ENCODE results near the gene AADACL4. TPM values are rescaled to one million over a fixed set of nuclear protein-coding genes. Genes with fewer than 3 reads are reported as not detected.

Gene AADACL4
- total and polyA plus RNA-seq, 9 of the 15 experiments (the other 6 are each of a cell fraction or from before 2014, with no cell fraction given) = not detected

DNA sequence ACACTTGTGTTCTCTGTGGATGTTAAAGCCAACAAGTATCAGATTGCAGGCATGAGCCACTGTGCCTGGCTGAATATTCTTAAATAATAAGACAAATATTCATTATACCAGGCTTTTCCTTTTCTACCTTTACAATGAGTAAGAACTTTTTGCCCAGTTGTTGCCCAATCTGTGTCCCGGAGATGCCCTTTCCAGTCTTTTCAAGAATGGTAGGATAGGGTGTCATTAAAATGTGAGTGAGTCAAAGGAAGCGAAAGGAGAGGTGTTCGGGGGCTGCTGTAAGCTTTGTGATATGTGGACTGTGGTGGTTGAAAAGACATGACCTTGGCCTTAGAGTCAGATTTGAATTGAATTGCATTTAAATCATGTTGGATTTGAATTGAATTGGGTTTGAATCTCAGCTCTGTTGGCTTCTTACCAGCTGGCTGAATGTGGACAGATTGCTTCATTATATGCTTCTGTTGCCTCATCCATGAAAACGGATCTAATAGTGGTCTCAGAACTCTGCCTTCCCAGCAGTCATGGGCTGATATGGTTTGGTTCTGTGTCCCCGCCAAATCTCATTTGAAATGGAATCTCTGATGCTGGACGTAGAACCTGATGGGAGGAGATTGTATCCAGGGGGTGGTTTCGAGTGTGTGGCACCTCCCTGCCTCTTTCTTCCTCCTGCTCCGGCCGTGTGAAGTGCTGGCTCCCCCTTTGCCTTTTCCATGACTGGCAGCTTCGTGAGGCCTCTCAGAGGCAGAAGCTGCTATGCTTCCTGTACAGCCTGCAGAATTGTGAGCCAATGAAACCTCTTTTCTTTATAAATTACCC lies 49.3 kb downstream of the AADACL4 start:
- Histone ChIP-seq H3K79me2 (ENCODE audit: control insufficient read depth, insufficient read depth, low read length) (no peaks in the 10 kb centered on the region), H3K9me1 (ENCODE audit: control insufficient read depth, insufficient read depth, low read length) (no peaks in the 10 kb centered on the region), H4K20me1 (replicated peaks; ENCODE audit: control insufficient read depth, insufficient read depth, low read length) (no peaks in the 10 kb centered on the region), H3K4me2 (ENCODE audit: insufficient read depth, low read length) (no peak overlapping the region), H3K4me3 (no peak overlapping the region), H3K36me3 (ENCODE audit: control insufficient read depth, insufficient read depth, low read length) (no peaks in the 10 kb centered on the region), H3K9me3 (replicated peaks; ENCODE audit: control insufficient read depth, insufficient read depth, low read depth, low read length) (no peaks in the 10 kb centered on the region), H3K4me1 (replicated peaks in 1 of 2; ENCODE audit: control insufficient read depth in 2 of 2, insufficient read depth in 2 of 2, low read length in 2 of 2) (no peaks in the 10 kb centered on the region), H3K27me3 (ENCODE audit: control insufficient read depth in 2 of 2, insufficient read depth in 2 of 2, low read length in 2 of 2) (peaks cover 29 to 37% of the 10 kb centered on the region in 2 experiments), H3K9ac (ENCODE audit: insufficient read depth in 1 of 2, low read depth in 2 of 2, low read length in 2 of 2) (no peak overlapping the region), H2AFZ (ENCODE audit: low read depth, low read length) (no peak overlapping the region), H3K27ac (ENCODE audit: extremely low read depth, low read depth, low read length) (no peak overlapping the region)
- 2% methylated on average over 10 of the region's 10 CpGs for WGBS (ENCODE audit: insufficient coverage, low coverage, missing lambda C conversion rate)
- intact Hi-C loops (cut with micrococcal nuclease) (no loop called here), in situ Hi-C loops (cut with MboI) (no loop called here)
- DNase-seq (ENCODE audit: extremely low read depth in 1 of 4, low spot score in 3 of 4) (no peak), ATAC-seq (no peak; the same call in 1 of the 3 replicates), FAIRE-seq (no peak)
- no peak for TF ChIP-seq STAT5B (CRISPR knock-in tag; IDR thresholded peaks at IDR 0.05)
- TF ChIP-seq, protein P1, sequence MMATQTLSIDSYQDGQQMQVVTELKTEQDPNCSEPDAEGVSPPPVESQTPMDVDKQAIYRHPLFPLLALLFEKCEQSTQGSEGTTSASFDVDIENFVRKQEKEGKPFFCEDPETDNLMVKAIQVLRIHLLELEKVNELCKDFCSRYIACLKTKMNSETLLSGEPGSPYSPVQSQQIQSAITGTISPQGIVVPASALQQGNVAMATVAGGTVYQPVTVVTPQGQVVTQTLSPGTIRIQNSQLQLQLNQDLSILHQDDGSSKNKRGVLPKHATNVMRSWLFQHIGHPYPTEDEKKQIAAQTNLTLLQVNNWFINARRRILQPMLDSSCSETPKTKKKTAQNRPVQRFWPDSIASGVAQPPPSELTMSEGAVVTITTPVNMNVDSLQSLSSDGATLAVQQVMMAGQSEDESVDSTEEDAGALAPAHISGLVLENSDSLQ (IDR thresholded peaks at IDR 0.05) = peak; percentile 66
- peak in 1 of 2 experiments; percentile 54; a peak in 2 of 4 replicates for TF ChIP-seq KDM1A (IDR thresholded peaks at IDR 0.05)
- no peak for TF ChIP-seq ZC3H11A (IDR thresholded peaks at IDR 0.05; ENCODE audit: low read depth, low read length)
- no peak for TF ChIP-seq PHF20 (IDR thresholded peaks at IDR 0.05; ENCODE audit: partially characterized antibody)
- TF ChIP-seq CSDE1 (IDR thresholded peaks at IDR 0.05) = no peak
- TF ChIP-seq CEBPB (tag; IDR thresholded peaks at IDR 0.05) = peak; percentile 56
- no peak for TF ChIP-seq GATAD2B (IDR thresholded peaks at IDR 0.05; ENCODE audit: borderline replicate concordance)
- peak; percentile 58 for TF ChIP-seq CEBPG (CRISPR knock-in tag; IDR thresholded peaks at IDR 0.05)
- TF ChIP-seq CEBPG (tag; conservative IDR thresholded peaks at IDR 0.05 in 1 of 2, IDR thresholded peaks at IDR 0.05 in 1 of 2) = peak; percentile 86 to 87
- TF ChIP-seq ZNF766 (CRISPR knock-in tag; conservative IDR thresholded peaks at IDR 0.05) = peak; percentile 79
- TF ChIP-seq ZNF124 (CRISPR knock-in tag; IDR thresholded peaks at IDR 0.05) = no peak
- ChIA-PET CTCF (ENCODE audit: low intra/inter-chr PET ratio) (no interaction called here), POLR2A (no interaction called here)
- no TSS peak for BruUV-seq (replicated peaks)

Measured in K562 (cell line).